GM10847 (cell line): ENCODE results near the gene P2RY8.

Experiments used
- POLR2A ChIP-seq: IDR thresholded peaks from 2 replicates; pipeline ENCODE4 v1.6.1; 2011; ENCODE audit not compliant: insufficient read length; ENCODE audit errors: extremely low read depth

Gene P2RY8

DNA sequence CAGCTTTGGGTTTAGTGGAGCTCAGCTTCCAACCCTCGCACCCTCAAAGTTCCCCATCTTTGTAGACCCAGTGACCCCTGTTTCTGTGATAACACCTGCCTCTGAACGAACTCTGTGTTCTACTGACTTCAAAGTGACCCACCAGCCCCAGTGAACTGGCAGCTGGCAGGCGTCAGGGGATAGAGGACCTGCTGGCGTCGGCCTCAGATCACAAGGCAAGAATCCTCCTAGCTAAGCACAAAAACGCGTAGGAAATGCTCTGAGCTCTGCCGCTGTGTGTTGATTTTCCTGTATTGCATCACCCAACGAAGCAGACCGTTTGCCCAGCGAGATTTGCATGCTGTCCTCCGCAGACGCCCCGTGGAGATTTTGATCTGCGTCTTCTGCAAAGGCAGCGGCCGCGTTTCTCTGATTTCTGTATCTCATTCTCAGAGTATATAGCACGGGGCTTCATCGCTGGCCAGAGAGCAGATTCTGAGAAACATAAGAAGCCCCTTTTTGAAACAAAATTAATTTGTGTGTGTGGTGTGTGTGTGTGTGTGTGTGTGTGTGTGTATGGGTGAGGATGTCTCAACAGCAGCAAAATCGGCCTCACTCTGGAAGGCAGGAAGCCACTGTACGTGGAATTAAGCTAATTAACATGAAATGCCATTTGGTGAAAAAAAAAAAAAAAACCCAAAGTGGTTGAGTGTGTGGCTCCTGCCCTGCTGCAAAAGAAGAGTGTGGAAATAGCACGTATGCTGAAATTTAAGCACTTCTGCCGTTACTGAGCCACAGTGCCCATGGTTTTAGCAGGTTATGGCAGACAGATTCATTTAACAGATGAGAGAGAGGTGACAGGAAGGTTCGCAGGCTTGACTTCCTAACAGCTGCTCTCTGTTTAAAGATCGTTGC is 55.1 kb downstream of the P2RY8 start:
- peak; percentile 47 for TF ChIP-seq POLR2A

DNA sequence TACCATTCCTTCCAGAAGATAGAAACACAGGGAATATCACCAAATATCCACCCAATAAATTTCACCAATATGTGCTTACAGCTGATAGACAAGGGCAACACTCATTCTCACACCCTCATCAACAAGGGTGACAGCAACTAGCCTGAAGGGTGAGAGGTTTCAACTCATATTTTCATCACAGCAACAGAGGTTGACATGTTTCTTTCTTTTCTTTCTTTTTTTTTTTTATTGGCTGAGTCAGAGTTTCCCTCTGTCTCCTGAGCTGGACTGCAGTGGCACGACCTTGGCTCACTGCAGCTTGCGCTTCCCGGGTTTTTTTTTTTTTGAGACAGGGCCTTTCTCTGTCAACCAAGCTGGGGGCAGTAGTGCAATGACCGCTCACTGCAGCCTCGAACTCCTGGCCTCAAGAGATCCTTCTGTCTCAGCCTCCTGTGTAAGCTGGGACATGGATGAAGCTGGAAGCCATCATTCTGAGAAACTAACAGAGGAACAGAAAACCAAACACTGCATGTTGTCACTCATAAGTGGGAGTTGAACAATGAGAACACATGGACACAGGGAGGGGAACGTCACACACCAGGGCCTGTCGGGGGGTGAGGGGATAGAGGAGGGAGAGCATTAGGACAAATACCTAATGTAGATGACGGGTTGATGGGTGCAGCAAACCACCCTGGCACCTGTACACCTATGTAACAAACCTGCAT is 56.8 kb downstream of the P2RY8 start:
- TF ChIP-seq POLR2A: no peak

DNA sequence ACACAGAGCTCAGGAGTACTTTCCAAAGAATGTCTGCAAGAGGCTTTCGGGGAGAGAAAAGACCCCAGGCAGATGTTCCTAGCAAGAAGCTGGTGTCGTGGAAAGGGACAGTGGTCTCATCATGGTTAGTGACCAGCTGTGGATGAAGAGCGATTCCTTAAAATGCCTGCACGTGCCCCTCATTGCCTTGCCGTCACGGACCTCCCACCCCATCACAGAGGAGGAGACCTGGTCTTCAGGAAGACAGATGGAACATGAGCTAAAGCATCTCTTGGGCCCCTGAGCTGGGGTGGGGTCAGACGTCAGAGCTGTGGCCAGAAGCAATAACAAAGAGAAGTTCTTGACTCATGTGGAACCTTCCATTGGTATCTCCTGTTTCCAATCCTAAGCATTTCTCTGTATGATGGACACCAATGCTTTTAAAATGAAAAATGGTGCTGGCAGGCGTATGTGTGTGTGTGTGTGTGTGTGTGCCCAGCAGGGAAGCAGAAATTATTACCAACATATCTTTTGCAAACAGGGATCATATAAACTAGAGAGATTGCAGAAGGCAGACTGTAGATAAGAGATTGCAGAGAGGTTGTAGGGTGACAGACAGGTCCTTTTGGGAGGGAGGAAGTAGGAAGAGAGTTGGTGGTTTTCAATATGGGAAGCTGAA is 59.1 kb downstream of the P2RY8 start:
- no peak for TF ChIP-seq POLR2A

DNA sequence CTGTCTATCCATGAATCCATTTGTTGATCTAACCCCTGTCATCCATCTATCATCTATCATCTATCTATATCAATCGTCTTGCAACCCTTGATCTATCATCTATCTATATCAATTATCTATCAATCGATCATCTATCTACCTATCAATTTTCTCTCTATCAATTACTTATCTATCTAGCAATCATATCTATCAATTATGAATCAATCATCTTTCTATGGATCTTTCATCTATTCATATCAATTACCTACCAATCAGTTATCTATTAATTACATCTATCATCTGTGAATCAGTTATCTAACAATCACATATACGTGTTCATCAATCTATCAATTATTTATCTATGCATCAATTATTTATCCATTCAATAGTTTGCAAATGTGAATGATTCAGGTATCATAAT is 59.8 kb downstream of the P2RY8 start:
- TF ChIP-seq POLR2A: no peak

DNA sequence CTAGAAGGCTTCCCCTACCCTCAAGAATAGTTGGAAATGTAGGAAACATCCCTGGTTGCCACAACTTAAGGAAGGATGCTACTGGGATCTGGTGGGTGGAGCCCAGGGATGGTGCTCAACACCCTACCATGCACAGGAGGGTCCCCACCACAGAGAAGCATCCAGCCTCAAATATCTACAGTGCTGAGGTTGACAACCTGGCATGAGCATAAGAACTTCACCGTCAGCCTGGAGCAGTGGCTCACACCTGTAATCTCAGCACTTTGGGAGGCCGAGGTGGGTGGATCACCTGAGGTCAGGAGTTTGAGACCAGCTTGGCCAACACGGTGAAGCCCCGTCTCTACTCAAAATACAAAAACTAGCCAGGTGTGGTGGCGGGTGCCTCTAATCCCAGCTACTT is 60.3 kb downstream of the P2RY8 start:
- TF ChIP-seq POLR2A: no peak

DNA sequence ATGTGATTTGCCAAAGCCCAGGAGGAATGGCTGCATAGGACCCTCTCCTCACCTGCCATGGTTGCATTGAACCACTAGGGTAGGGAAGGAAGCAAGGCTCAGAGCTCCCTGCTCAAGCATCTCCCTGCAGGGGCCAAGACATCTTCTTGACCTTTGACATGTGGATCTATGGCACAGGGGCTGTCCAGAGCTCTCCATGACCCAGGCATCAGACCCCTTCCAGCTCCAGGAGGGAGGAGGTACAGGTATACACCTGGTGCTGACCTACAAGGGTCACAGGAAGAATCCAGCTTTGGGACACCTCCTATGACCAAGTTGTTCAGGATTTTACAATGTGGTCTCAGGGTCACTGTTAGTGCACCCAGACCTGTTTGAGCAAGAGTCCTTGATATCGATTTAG is 61.1 kb downstream of the P2RY8 start:
- TF ChIP-seq POLR2A: no peak

DNA sequence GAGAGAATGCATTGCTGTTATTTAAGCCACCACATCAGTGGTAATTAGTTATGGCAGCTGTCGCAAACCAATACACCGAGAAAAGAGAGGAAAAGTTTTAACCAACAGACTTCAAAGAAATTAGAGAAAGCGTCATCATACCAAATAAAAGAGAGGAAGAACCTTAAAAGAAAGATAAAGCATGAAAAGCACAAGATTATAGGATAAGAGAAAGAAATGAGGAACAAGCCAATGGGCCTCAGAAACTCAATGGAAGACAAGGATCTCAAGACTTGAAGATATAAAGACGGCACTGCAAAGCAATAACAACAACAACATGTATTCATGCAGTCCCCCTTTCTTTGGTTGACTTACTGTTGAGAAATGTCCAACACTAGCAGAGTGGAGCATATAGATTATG is 61.5 kb downstream of the P2RY8 start:
- TF ChIP-seq POLR2A: no peak

DNA sequence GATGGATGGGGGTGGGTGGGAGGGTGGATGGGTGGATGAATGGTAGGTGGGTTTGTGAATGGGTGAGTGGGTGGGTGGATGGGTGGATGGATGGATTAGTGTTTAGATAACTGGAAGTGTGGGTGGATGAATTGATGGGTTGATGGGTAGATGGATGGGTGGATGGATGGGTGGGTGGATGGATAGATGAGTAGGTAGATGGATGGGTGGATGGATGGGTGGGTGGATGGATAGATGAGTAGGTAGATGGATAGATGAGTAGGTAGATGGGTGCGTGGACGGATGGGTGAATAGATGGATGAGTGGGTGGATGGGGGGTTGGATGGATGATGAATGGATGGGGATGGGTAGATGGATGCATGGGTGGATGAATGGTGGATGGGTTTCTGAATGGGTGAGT is 64.0 kb downstream of the P2RY8 start:
- no peak for TF ChIP-seq POLR2A

DNA sequence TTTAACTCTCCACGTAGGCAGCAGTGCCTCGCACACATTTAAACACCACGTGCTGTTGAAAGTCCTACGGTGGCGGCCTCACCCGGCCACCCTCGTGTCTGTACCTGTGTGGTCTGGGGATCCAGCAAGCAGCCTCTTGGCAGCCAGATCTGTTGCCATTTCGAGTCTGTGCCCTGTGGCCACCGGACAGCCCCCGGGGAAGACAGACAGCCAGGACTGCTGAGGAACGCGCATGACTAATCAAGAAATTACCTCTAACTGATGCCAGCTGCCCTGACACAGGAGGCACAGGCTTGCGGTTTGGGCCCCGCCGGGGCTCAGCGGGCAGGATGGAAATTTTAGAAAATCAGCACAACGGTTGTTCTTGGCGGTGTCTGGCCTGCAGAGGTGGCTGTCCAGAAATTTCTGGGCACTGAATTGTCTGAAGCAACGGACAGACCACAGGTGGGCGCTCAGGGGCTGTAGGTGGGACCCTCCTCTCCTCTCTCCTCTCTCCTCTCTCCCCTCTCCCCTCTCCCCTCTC is 68.7 kb downstream of the P2RY8 start:
- no peak for TF ChIP-seq POLR2A

DNA sequence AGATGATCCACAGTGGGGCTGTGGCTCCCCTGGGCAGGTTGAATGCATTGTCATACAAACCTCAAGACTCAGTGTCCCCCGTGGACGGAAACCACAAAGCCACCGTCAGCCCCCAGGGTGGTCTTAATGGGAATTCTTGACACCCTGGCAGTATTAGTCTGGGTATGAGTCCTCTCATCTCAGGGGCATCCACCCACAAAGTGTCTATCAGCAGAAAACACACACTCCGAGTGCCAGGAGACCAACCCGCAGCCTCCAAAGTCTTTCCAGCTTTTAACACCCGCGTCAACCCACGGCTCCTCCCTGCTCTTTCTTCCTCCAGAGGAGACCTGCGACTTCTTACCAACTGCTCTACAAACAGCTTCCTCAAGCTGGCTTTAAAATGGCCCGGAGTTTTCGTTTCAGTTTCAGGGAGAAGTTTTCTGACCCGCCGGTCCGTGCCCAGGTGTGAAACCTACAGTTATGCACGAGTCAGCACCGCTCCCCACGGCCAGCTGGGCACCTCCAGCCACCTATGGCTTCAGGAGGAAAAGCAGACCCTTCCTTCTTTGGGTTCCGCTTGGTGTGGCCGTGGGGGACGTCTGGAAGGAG is 69.9 kb downstream of the P2RY8 start:
- no peak for TF ChIP-seq POLR2A

DNA sequence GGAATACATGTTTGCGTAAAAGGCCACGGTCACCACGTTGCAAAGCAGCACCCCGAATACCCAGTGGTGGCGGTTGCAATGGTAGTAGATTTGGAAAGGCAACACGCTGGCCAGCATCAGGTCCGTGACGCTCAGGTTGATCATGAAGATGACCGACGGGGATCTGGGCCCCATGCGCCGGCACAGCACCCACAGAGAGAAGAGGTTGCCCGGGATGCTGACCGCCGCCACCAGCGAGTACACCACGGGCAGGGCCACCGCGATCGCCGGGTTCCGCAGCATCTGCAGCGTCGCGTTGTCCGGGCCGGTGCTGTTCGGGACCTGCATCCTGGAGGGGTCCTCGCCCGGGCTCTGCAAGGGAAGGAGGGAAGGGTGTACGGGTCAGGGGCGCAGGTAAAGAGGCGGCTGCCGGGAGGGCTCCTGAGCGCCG is 70.7 kb downstream of the P2RY8 start:
- TF ChIP-seq POLR2A: no peak

DNA sequence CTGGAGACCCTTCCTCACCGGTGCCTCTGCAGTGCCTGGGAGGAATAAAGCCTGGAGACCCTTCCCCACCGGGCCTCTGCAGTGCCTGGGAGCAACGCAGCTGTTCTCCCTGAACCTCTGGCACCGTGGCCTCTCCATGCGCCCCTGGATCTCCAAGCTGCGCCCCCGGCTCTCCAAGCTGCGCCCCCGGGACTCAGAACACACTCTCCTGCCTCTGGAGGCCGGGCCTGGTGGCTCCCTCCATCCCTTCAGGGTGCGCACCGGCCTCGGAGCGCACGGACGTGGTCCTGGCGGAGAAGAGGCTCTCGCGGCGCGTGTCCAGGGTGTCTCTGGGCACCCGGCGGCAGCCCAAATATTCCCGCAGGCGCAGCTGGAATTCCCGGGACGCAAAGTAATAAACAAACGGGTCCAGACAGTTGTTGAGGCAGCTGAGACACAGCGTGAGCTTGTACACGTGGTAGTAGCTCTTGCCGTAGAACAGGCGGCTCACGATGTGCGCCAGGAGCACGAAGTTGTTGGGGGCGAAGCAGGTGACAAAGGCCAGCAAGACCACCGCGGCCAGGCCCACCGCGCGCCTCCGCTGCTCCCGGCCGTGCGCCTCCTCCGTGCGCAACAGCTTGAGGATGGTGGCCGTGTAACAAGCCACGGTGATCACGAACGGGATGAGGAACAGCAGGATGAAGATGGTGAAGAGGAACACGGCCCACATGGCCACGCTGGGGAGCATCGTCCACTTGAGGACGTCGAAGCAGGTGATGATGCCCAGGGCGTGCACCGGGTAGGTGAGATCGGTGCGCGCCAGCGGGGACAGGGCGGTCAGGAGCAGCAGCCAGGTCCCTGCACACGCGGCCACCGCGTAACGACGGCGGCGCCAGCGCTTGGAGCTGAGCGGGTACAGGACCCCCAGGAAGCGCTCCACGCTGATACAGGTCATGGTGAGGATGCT is 71.4 kb downstream of the P2RY8 start:
- no peak for TF ChIP-seq POLR2A

DNA sequence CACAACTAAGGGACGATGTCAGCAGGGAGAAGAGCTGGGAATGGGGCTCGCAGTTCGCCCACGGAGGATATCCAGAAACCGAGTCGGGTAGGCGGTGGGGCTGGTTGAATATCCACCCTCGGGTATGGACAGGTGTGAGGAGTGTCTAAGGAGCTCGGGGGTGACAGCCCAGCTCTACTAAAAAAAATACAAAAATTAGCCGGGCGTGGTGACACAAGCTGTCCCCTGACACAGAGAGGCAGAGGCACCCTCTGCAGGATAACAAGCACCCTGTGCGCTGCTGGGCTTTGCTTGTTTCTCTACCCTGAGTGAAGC is 72.1 kb downstream of the P2RY8 start:
- no peak for TF ChIP-seq POLR2A
